HG03575 (cell line): ENCODE measurements around the gene RPN2.

ENCODE experiments used
- ATAC-seq: cut with Tn5 transposase; IDR thresholded peaks from one replicate; pipeline ENCODE4 v1.9.1; 2021; ENCODE audit not compliant: unreplicated experiment, insufficient number of reproducible peaks, low FRiP score; ENCODE audit errors: extremely low read depth

Gene RPN2

DNA sequence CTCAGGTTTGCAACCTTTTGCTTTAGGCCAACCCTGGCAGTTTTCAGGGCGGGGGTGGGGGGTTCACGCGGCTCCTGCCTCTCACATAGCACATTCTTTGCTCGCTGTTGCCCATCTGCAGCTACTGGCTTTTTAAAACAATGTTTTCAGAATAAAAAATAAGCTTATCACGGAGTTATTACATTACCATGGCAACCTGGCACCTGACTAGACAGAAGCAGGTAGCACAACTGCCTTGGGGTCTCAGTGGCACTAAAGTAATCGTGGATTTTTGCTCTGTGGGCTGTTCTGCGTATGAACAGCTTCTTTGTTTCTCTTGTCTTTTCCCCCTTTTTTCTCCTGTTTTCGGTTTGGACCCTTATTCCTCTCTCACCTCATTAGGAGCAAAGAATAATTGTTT is 101.3 kb downstream of the RPN2 start:
- ATAC-seq: no peak

DNA sequence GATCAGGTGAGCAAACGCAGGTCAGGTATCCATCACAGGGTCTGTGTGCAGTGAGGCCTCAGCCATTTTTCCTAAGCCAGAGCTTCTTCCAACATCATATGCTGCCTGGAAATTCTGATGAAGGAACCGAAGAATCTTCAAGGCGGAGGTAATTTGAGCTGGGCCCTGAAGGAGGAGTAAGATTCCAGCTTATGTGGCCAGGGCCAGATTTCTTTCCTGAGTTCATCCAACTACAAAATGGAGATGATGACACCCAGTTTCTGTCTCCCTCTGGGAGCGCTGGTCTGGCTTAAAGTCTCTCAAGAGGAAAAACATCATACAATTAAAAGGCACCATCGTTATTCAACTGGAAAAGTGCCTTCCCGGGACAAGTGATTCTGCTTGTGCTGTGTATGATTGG is 103.4 kb downstream of the RPN2 start:
- ATAC-seq: no peak

DNA sequence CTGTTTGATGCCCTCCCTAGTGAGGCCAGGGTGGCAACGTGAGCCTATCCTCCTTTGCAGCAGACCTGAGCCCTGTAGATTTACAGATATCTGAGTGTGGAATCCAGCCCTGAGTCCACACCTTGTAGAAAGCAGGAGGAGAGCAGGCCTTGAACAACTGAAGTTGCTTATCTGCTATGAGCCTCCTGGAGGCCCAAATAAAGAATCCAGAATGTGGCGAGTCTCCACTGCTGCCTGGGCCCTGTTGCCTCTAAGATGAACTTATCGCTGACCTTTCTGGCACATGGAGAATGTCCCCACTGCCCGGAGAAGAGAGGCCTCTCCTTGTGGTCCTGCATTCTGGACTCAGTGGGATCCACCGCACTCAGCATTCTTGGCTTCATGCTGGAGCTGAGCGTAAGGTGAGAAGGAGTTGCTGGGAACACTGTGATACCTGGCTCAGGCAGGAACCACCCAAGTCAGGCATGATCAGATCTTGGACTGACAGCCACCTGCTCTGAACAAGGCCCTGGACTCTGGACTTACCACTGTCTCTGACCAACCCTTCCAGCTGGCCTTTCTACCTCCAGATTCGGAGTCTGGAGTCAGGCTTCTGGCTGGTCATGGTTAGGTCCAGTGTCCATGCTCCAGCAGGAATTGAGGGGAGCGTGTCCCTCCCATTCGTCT is 104.5 kb downstream of the RPN2 start:
- ATAC-seq: no peak

DNA sequence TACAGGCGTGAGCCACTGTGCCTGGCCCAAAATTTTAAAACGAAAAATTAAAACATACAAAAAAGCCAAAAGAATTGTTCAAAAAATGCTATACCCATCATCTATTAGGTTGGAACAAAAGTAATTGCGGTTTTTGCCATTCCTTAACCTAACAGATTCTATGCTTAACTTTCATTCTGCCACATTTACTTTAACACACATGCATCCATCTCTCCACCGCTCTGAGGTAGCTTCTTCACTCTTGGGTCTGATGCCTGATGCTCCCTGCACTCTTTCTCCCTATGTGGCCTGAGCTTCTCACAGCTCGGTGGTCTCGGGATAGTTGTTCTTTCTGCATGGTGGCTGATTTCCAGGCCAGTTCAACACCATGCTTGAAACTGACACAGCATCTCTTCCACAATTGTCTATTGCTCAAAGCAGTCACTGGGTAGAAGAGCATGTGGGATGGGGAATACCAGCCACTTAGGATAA is 105.6 kb downstream of the RPN2 start:
- ATAC-seq: no peak

DNA sequence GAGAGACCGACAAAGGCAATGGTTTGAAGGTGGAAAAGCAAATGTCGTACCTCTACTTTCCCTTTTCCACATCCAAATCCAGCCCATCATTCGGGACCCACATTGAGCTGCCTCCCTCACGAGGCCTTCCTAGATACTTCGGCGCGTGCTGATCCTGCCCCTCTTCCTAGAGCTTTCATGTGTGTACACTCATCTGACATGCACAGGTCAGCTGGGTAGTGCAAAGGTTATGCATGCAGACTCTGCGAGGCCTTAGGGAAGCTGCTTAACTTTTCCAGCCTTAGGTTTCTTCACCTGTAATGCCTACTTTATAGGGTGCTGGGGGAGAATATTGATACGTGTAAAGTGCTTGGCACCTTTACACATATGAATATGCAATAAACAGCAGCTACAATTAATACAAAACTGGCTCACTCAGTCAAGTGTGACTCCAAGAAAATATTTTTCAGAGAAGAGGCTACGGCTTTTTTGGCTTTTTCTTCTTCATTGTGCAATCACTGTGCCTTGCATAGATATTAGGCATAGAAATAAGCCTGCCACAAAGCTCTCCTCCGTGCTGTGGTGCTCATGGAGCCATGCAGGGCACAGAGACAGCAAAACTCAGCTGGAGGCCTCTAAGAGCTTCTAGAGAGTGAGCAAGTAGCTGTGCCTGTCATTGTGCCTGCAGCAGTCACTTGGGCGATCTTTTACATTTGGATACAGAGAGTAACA is 106.7 kb downstream of the RPN2 start:
- ATAC-seq: no peak

DNA sequence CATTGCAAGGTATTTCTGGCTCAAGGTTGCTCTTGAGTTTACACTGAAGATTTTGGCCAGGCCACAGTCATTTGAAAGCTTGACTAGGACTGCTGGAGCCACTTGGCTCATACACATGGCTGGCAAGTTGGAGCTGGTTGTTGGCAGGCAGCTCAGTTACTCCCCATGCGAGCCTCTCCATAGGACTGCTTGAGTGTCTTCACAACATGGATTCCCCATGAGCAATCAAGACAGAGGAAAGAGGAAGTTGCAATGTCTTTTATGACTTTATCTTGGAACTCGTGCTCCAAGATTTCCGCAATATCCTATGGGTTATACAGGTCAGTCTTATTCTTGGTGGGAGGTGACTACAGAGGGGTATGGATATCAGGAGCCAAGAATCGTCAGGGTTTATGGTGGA is 109.0 kb downstream of the RPN2 start:
- ATAC-seq: no peak

DNA sequence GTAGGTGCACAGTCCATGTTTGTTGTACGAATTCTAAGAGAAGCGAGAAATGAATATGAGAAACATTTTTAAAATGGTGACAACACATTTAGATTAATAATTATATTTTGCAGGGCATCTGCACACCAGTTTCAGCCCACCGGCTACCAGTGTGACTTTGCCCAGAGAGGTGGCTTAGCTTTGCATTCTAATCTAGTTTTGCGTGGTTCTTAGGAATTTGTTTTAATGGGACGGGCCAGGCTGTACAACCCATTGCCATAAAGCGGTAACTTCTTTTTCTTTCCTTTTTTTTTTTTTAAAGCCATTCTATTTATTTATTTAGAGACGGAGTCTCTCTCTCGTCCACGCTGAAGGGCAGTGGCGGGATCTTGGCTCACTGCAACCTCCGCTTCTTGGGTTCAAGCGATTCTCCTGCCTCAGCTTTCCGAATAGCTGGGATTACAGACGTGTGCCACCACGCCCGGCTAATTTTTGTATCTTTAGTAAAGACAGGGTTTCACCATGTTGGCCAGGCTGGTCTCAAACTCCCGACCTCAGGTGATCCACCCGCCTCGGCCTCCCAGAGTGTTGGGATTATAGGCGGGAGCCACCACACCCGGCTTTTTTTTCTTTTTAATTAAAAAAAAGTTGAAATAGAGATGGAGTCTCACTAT is 111.2 kb downstream of the RPN2 start:
- ATAC-seq: no peak
